ENCODE data around the gene GAL.

DNA sequence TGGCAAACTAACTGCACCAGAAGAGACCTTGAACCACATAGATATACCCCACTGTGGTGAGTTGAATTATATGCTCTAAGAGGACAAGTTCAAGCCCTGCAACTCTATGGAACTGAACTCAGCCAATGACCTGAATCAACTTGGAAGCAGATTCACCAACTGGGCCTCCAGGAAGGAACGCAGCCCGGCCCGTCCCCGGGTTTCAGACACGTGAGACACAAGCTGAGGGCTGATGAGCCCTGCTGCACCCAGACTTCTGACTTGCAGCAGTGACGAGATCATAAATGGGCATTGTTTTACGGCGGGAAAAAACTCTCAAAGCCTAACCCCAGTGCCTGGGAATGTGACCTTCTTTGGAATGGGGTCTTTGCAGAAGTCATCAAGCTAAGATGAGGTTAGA, 28.5 kb upstream of the GAL start:
- no peak for TF ChIP-seq FOXP2 (optimal IDR thresholded peaks at IDR 0.05; ENCODE audit: borderline replicate concordance, extremely low read depth, extremely low read length, insufficient read depth)
- TF ChIP-seq POLR2AphosphoS5 (IDR thresholded peaks at IDR 0.05; ENCODE audit: low read depth, low read length), result no peak
- TF ChIP-seq TAF1 (IDR thresholded peaks at IDR 0.05; ENCODE audit: borderline replicate concordance, insufficient read depth, low read length), result no peak
